NCI-H2171 treated with DMSO at 0.1 percent for 48 hours (cell line): Measurements from ENCODE around the gene ANKRD11.

Experiments used
- DNase-seq: peaks from one replicate; lab custom pipeline; 2025; lab: John Stamatoyannopoulos, UW

Gene ANKRD11

GRCh38 chr16:89506791-89507191, 16.4 kb upstream of the ANKRD11 start:
- no peak for DNase-seq

DNA sequence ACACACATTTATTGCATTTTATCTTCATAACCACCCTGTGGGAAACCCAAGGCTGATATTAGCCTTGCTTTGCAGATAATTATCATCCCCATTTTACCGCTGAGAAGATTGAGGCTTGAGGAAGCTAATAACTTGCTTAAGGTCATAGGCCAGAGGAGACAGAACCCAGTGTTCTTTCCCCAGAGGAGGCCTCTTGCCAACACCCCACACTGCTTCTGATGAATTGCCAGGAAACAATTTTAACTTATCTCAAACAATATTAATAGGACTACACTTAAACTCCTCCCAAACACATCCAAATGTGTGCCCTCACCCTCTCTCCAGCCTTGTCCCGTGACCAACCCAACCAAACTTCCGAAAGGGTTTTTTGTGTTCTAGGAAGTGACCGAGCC, 15.7 kb upstream of the ANKRD11 start:
- no peak for DNase-seq

DNA sequence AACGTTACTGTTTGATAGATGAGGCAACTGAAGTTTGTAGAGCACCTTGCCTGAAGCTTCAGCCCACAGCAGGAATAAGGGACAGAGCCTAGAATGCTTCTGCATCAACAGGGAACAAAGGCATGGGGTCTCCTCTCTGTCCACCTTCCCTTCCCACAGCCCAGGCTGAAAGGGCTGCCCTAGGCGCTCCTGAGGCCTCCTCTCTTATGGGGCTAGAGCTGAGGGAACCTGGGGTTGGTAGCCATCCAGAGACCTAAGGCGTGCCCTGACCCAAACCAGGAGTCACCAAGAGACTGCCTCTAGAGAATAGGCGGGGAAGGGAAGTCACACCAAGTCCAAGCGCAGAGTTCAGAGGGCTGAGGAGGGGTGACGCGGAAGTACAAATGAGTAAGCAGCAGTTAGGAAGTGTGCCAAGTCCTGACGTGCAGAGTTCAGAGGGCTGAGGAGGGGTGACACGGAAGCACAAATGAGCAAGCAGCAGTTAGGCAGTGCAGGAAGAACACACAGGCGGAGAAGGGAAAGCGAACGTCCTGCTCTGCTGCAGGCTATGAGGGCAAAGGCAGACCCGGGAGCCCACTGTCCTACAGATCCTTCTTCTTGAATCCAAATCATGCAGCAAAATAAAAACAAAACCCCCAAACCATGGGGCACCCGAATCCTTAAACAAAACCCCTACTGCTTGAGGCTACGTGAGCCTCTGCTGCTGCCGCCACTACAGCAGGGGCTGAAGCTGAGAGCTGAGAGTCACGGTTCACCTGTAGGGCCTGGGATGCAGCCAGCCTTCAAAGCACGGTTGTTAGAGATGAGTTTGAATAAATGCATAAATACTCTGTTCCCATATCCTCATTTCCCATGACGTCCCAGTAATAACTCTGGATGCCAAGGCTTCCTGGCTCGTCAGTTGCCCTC, 15.1 kb upstream of the ANKRD11 start:
- peak; percentile 69 for DNase-seq

GRCh38 chr16:89504091-89504490, 13.7 kb upstream of the ANKRD11 start:
- DNase-seq = no peak

DNA sequence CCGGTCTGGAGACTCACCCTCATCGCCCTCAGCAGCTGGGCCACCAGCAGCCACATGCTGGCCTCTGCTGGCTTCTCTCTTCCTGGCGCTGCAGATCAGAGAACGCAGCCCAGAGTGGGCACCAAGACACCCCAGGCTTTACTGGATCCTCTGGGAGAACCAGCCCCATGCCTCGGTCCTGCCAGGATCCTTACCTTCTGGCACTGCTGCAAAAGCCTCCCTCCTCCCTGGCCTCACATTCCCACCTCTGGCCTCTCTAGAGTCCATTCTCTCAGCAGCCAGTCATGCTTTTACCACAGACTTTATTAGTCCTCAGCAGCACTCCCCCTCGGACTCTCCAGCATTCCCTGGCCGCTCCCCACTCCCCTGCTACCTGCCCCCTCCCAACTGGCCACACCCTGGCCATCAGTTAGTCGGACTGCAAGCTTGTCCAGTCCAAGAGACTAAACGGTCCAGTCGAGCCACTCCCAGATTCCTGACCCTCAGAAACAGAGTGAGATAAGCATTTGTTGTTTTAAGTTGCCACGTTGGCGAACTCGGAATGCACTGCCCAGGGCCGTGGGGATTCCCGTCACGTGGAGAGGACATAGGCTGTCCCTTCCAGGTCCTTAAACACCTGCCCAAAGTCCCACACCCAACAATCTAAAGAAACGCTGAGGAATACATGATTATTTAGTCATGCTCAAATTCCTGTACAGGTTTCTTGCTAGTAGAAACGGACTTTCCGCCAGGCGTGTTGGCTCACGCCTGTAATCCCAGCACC, 11.9 kb upstream of the ANKRD11 start:
- no peak for DNase-seq

DNA sequence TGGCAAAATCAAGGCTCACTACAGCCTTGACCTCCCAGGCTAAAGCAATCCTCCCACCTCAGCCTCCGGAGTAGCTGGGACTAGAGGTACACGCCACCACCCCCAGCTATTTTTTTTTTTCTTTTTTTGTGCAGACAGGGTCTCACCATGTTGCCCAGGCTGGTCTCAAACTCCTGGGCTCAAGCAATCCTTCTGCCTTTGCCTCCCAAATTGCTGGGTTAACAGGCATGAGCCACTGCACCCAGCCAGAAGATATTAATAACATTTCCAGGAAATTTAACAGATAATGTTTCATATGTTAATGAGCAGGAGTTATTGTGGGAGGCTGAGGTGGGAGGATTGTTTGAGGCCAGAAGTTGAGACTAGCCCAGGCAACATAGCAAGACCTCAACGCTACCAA, 9.4 kb upstream of the ANKRD11 start:
- no peak for DNase-seq

- DNase-seq = no peak
Measured at GRCh38 chr16:89498839-89499238, 8.5 kb upstream of the ANKRD11 start.

DNA sequence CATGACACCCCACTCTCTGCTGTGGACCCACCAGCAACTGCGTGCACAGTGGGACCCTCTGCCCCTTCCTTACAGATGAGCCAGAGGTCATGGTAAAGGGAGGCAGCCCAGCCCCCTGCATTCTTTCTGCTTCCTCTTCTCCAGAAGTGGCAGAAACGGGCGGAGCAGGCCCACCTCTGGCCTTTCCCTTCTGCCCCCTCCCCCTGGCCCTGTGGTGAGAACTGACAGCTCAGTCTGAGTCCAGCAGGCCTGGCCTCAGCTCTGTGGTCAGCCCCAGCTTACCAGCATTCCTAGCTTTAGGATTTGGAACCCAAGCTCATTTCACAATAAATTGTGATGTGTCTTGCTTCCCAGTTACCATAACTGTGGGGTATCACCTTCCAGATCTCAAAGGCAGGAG, 4.8 kb upstream of the ANKRD11 start:
- no peak for DNase-seq

GRCh38 chr16:89493776-89494175, 3.4 kb upstream of the ANKRD11 start:
- no peak for DNase-seq

GRCh38 chr16:89491974-89492687, 1.8 kb upstream of the ANKRD11 start:
- no peak for DNase-seq

DNA sequence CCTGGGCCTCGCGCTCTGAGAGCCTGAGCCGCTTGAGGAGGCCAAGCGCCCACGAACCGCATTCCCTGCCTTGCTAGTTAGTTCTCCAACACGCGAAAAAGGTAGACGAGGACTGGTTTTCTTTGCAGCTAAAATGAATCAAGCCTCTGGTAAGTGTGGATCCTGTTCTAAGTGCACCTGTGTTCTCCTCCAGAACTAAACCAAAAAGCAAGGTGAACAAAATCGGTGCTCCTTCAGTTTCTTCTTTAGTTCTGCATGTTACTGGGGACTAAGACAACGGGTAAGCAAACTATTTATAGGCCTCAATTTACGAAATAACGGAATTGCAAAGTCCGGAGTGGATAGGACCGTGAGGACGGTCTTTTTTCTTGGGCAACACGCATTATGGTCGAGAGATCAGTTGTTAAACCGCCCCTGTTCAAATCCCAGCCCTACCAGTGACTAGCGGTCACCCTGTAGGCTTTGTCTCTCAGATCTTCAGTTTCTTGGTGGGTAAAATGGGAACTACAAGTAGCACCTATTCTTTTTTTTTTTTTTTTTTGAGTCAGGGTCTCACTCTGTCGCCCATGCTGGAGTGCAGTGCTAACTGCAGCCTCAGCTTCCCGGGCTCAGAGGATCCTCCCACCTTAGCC, 993 bp upstream of the ANKRD11 start:
- peak; percentile 34 for DNase-seq

DNA sequence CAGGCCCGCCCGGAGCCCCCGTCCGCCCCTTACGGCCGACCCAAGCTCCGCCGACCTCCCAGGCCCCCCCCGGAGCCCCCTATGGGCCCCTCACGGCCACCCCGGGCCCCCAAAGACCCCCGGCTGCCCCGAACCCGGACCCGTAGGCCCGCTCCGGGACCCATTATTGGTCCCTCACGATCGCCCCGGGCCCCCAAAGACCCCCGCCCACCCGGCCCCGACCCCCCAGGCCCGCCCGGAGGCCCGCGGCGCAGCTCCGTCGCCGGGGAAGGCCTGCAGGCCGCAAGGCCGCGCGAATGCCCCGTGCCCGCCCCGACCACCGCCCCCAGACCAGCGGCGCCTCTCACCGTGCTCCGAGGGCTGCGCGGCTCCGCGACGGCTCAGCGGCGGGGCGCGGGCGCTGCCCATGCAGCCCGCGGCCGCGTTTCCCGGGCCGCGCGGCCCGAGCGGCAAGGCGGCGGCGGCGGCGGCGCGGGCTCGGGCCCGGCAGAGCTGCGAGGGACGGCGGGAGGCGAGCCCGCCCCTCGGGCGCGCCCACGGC, 393 bp downstream of the ANKRD11 start:
- no peak for DNase-seq

GRCh38 chr16:89489040-89489897, 1.1 kb downstream of the ANKRD11 start:
- DNase-seq = peak; percentile 64

- no peak for DNase-seq
Measured at GRCh38 chr16:89485701-89486246, 4.6 kb downstream of the ANKRD11 start.

DNA sequence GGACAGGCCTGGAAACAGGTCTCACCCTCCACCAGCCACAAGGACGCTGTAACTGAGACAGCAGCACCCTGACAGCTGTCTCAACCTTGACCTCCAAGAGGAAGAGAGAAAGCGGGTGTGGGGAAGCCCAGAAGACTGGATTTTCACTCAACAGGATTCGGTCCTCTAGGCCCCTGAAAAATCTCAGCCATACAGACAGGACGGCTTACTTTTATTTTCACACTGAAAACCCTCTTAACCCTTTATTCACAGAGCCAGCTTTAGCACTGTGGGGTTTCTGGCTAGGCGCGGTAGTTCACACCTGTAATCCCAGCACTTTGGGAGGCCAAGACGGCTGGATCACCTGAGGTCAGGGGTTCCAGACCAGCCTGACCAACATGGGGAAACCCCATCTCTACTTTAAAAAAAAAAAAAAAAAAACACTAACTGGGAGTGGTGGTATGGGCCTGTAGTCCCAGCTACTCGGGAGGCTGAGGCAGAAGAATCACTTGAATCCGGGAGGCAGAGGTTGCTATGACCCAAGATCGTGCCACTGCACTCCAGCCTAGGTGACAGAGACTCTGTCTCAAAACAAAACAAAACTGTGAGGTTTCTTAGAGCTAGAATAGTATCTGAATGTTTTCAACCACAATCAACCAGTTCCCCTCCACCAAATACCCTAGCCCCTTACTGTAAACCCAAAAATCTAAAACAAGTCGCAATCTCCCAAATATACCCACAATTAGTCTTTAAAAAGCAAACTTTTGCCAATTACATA, 5.3 kb downstream of the ANKRD11 start:
- DNase-seq = peak; percentile 39

- DNase-seq = no peak
Measured at GRCh38 chr16:89484041-89484501, 6.3 kb downstream of the ANKRD11 start.

DNA sequence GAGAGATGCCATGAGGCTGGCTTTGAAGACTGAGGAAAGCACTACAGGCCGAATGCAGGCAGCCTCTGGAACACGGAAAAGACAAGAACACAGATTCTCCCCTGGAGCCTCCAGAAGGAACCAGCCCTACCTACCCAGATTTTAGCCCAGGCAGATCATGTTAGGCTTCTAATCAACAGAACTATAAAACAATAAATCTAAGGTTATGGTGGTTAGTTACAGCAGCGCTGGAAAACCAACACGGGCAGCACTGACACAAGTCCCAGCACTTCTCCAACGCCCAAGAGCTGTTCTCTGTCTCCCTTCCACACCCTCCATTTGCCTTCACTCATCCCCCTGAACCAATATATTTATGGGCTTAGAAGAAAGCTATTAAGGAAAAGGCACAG, 7.5 kb downstream of the ANKRD11 start:
- DNase-seq = no peak

- DNase-seq = no peak
Measured at GRCh38 chr16:89482150-89482816, 8.1 kb downstream of the ANKRD11 start.

GRCh38 chr16:89481356-89481955, 8.9 kb downstream of the ANKRD11 start:
- peak; percentile 81 for DNase-seq
